Measurements from ENCODE around the gene MATN4. TPM values are rescaled to one million over a fixed set of nuclear protein-coding genes. Genes with fewer than 3 reads are reported as not detected.

MATN4 gene, protein sequence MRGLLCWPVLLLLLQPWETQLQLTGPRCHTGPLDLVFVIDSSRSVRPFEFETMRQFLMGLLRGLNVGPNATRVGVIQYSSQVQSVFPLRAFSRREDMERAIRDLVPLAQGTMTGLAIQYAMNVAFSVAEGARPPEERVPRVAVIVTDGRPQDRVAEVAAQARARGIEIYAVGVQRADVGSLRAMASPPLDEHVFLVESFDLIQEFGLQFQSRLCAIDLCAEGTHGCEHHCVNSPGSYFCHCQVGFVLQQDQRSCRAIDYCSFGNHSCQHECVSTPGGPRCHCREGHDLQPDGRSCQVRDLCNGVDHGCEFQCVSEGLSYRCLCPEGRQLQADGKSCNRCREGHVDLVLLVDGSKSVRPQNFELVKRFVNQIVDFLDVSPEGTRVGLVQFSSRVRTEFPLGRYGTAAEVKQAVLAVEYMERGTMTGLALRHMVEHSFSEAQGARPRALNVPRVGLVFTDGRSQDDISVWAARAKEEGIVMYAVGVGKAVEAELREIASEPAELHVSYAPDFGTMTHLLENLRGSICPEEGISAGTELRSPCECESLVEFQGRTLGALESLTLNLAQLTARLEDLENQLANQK
- not detected for total RNA-seq

DNA sequence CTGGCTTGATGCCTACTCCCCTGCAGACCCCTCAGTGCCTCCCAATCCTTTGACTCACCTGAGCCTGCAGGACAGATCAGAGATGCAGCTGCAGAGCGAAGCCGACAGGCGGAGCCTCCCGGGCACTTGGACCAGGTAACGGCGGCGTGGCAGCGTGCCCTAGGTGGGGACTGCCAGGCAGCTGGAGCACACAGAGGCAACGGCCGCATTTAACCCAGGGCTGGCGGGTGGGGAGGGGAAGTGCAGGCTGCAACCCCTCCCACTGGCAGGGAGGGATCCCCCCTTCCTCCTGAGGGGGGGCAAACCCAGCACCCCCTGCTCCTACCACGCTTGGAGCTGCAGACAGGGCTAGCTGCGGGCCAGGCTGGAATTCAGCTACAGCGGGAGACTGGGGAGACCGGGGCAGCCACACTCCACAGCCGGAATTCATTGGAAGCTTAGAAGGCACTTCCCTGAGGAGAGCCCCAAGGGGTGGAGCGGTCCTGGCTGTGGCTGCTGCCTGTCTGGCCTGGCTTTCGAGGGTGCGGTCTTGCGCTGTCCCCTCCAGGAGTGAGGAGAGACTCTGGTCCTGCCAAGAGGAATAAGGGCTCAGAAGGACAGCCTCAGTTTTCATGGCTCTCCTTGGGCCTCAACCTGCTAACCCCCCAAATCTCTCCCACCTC lies at the start of gene MATN4:
Gene MATN4 (minus strand): TSS at position 183 of the 662 bp plus-strand sequence. CDS start 2,717 bp downstream, outside the sequence.

GRCh38 chr20:45347936-45348778 lies 40.1 kb upstream of the MATN4 start, which contains the start of gene SDC4:
Gene SDC4 (minus strand): TSS chr20:45348424. CDS start chr20:45348384, 40 bp downstream.

GRCh38 chr20:45306431-45306982 lies 1.6 kb downstream of the MATN4 start, which contains the start of gene RBPJL:
Gene RBPJL (plus strand): TSS chr20:45306840. CDS start chr20:45306923, 83 bp downstream.

GRCh38 chr20:45254383-45255262 lies 53.5 kb downstream of the MATN4 start, which contains the start of gene SLPI:
Gene SLPI (minus strand): TSS chr20:45254564. CDS start chr20:45254543, 21 bp downstream.

Other genes with a start within 250 kb of the MATN4 start
- 1.6 TPM for gene KCNS1, start 207.2 kb downstream of the MATN4 start, total RNA-seq
- gene WFDC5, start 193.1 kb downstream of the MATN4 start, total RNA-seq, result not detected
- not detected for gene WFDC12, start 183.8 kb downstream of the MATN4 start, total RNA-seq
- gene PI3, start 133.4 kb downstream of the MATN4 start, total RNA-seq, result not detected
- gene SEMG1, start 101.3 kb downstream of the MATN4 start, total RNA-seq, result not detected
- gene SEMG2, start 86.9 kb downstream of the MATN4 start, total RNA-seq, result not detected
- not detected for gene SLPI, start 53.7 kb downstream of the MATN4 start, total RNA-seq
- not detected for gene RBPJL, start 1.5 kb downstream of the MATN4 start, total RNA-seq
- 0.94 TPM for gene SDC4, start 40.1 kb upstream of the MATN4 start, total RNA-seq
- gene SYS1, start 54.9 kb upstream of the MATN4 start, total RNA-seq, result 39.1 TPM
- gene TP53TG5, start 70.0 kb upstream of the MATN4 start, total RNA-seq, result 1.9 TPM
- gene DBNDD2, start 100.0 kb upstream of the MATN4 start, total RNA-seq, result 13.1 TPM
- gene PIGT, start 107.8 kb upstream of the MATN4 start, total RNA-seq, result 27.2 TPM
- 4.4 TPM for gene WFDC2, start 161.5 kb upstream of the MATN4 start, total RNA-seq
- gene SPINT3, start 207.3 kb upstream of the MATN4 start, total RNA-seq, result not detected
- not detected for gene WFDC6, start 231.2 kb upstream of the MATN4 start, total RNA-seq
- gene EPPIN, start 239.1 kb upstream of the MATN4 start, total RNA-seq, result not detected